ENCODE results near the gene IL17RD. TPM values are rescaled to one million over a fixed set of nuclear protein-coding genes. Genes with fewer than 3 reads are reported as not detected.

IL17RD gene
- total RNA-seq, 1 experiment from 2014 or later = 31.7 TPM

DNA sequence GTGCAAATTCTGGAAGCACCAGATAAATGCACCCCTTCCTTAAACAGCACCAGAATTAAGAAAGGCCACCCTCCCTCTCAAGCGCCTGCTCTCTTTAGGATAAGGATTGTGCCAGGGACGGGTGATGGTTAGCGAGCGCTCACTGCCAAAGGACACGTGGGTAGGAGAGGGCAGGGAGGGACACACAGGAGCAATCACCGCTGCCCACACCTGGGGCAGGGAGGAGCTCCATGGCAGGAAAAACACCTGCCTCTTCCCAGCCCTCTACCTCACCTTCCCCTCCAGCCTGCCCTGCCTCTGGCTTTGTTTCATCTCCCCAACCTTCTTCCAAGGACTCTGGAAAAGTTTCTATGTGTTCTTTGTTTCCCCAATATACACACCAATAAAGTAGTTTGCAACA is 112.0 kb downstream of the IL17RD start:
- H2BK5ac ChIP-seq (ENCODE audit: insufficient read length, low read length) = no peak overlapping the region
- H3K79me1 ChIP-seq (ENCODE audit: insufficient read depth, low read depth, low read length, poor library complexity, severe bottlenecking) = no peaks in the 10 kb centered on the region
- H2BK120ac ChIP-seq (ENCODE audit: low read depth, low read length, poor library complexity, severe bottlenecking) = no peak overlapping the region
- H3K36me3 Mint-ChIP-seq (ENCODE audit: insufficient read depth in 1 of 3, low read depth in 3 of 3) = no peaks in the 10 kb centered on the region
- H2AK5ac ChIP-seq (ENCODE audit: insufficient read length, low read length) = no peak overlapping the region
- H3K4me3 Mint-ChIP-seq = no peak overlapping the region; a peak in 1 of 5 replicates
- H3K27me3 ChIP-seq (ENCODE audit: insufficient read depth, low read length) = no peaks in the 10 kb centered on the region
- no peak overlapping the region for H3T11ph ChIP-seq (ENCODE audit: low read length)
- no peak overlapping the region for H3K14ac ChIP-seq (ENCODE audit: insufficient read depth, low read length)
- no peak overlapping the region for H2BK12ac ChIP-seq (ENCODE audit: insufficient read length, low read depth, low read length)
- no peak overlapping the region; a peak in 1 of 7 replicates for H3K27ac Mint-ChIP-seq
- no peak overlapping the region for H2AFZ ChIP-seq (ENCODE audit: low read length)
- no peak overlapping the region for H3K9ac ChIP-seq (ENCODE audit: extremely low read depth, insufficient read length, low read length)
- no peak overlapping the region for H4K91ac ChIP-seq (ENCODE audit: insufficient read length, low read depth, low read length)
- no peaks in the 10 kb centered on the region for H3K23me2 ChIP-seq (ENCODE audit: insufficient read length, low read depth, low read length, poor library complexity, severe bottlenecking)
- no peak for DNase-seq
- no peaks in the 10 kb centered on the region for H3K27me3 Mint-ChIP-seq (ENCODE audit: low read depth)
- H3K9me3 ChIP-seq (ENCODE audit: control insufficient read depth, low read depth, low read length) = no peaks in the 10 kb centered on the region
- no peaks in the 10 kb centered on the region for H3K79me2 ChIP-seq (ENCODE audit: insufficient read depth, low read length)
- no peak overlapping the region for H3K4ac ChIP-seq (ENCODE audit: low read depth, low read length)
- no peak overlapping the region for H3K56ac ChIP-seq (ENCODE audit: insufficient read length, low read depth, low read length)
- TF ChIP-seq, protein P1, sequence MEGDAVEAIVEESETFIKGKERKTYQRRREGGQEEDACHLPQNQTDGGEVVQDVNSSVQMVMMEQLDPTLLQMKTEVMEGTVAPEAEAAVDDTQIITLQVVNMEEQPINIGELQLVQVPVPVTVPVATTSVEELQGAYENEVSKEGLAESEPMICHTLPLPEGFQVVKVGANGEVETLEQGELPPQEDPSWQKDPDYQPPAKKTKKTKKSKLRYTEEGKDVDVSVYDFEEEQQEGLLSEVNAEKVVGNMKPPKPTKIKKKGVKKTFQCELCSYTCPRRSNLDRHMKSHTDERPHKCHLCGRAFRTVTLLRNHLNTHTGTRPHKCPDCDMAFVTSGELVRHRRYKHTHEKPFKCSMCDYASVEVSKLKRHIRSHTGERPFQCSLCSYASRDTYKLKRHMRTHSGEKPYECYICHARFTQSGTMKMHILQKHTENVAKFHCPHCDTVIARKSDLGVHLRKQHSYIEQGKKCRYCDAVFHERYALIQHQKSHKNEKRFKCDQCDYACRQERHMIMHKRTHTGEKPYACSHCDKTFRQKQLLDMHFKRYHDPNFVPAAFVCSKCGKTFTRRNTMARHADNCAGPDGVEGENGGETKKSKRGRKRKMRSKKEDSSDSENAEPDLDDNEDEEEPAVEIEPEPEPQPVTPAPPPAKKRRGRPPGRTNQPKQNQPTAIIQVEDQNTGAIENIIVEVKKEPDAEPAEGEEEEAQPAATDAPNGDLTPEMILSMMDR (conservative IDR thresholded peaks at IDR 0.05) = no peak
- no peaks in the 10 kb centered on the region for H3K4me1 ChIP-seq (ENCODE audit: insufficient read depth, low read length)
- no peak overlapping the region for H3K27ac ChIP-seq (ENCODE audit: insufficient read length, low read depth, low read length)
- H2BK20ac ChIP-seq (ENCODE audit: low read depth, low read length, poor library complexity, severe bottlenecking) = no peak overlapping the region
- no peak overlapping the region for H2BK15ac ChIP-seq (ENCODE audit: low read depth, low read length)
- H3K4me2 ChIP-seq (ENCODE audit: insufficient read depth, insufficient read length, low read length) = no peak overlapping the region
- H3K9me3 Mint-ChIP-seq = no peaks in the 10 kb centered on the region
- no peak overlapping the region for H4K8ac ChIP-seq (replicated peaks; ENCODE audit: insufficient read length, low read depth, low read length)
- no peak overlapping the region for H4K5ac ChIP-seq (ENCODE audit: insufficient read length, low read depth, low read length)
- no peak overlapping the region for H3K23ac ChIP-seq (ENCODE audit: insufficient read length, low read depth, low read length)
- no peak overlapping the region for H3K18ac ChIP-seq (ENCODE audit: insufficient read length, low read depth, low read length)
- WGBS (ENCODE audit: extremely low coverage, insufficient read length, low lambda C conversion rate) = no CpG with 5 or more reads among the region's 6 CpGs
- H4K20me1 ChIP-seq (ENCODE audit: control insufficient read depth, insufficient read depth, insufficient read length) = no peaks in the 10 kb centered on the region
- peaks cover 0 to 7% of the 10 kb centered on the region in 2 experiments; a peak in 3 of 4 replicates for H3K4me1 Mint-ChIP-seq
